AG20443 (cell line): Measurements from ENCODE around the gene VTI1A.
"Not testable (repeated sequence)": the region's sequence is repeated elsewhere in the genome, so short reads cannot be mapped to it uniquely, and the experiment has no call there.

Experiments used
- DNase-seq: peaks from one replicate; pipeline ENCODE4 v3.0.0; 2012; ENCODE audit warnings: low spot score, mixed read lengths

The VTI1A gene

DNA sequence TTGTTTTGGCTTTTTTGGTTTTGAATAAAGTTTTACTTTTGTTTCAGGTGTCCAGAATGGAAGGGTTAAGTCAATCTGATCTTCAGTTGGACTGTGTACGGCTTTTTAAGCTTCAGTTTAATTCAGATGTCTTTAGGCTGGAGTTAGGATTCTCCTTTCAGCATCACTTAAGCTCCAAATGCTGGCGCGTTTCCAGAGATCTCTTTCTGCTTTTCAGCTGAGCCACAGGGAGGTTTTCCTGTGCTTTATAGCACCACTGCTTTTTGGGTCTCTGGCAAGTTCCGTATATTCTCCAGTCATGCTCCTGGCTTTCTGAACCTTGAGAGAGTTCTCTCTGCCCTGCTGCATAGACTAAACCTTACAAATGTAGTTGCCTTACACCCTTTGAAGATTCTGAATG is 60.0 kb downstream of the VTI1A start:
- no peak for DNase-seq

GRCh38 chr10:112507988-112508387 is 61.0 kb downstream of the VTI1A start:
- no peak for DNase-seq

DNA sequence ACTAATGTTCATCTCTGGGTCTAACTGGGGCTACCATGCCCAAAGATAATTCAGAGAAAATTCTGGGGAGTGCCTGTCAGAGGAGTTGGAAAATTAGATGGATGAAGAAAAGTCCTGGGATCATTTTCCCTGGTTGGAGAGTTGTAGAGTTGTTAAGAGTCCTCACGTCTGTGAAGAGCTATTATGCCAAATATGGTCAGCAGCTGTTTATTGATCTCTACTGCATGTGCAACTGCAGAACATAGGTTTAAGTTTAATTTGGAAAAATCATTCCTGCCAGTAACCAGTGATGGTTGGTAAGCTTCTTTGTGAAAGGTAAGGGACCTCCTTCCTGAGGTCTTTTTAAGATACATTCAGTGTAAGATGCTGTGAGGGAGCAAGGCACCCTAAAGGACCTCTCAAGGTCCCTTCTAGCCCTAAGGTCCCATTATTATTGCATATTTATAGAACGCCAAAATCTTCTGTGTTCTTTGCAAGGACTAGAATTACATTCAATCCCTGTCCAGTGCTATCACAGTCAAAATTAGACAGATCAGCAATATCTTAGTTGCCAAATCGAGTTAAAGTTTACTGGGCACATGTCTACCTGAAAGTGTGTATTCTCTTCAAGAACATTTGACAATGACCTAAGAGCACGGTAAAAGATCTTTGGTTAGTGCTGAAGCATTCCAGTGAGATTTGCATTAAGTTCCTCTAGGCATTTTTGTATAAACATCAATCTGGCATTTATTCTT is 62.7 kb downstream of the VTI1A start:
- DNase-seq = no peak

DNA sequence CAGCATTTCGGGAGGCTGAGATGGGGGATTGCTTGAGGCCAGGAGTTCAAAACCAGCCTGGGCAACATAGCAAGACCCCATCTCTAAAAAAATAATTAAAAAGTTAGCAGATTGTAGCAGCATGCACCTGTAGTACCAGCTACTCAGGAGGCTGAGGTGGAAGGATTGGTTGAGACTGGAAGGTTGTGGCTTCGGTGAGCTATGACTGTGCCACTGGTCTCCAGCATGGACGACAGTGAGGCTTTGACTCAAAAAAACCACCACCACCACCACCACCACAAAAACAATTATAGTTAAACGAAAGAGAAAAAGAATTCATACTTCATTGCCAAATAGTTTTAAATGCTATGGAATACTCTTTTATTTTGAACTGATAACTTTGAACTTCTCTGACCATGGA is 63.4 kb downstream of the VTI1A start:
- no peak for DNase-seq

GRCh38 chr10:112512294-112512693 is 65.3 kb downstream of the VTI1A start:
- no peak for DNase-seq

DNA sequence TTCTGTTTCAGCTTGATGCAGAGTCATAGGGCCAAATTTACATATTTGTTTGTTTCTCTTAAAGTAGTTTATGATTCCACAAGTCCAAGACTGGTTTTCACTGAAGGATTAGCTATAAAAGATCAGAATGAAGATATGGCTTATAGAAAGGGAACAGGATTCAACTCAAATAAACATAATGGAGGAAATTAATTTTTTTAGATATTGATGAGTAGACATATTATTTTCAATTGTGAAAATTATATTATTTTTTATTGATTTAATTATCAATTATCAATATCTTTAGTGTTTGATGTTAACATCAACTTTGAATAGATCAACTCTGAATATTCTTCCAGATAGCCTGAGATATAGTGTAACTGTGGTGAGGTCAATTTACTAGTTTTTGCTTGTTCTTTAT is 68.1 kb downstream of the VTI1A start:
- no peak for DNase-seq

DNA sequence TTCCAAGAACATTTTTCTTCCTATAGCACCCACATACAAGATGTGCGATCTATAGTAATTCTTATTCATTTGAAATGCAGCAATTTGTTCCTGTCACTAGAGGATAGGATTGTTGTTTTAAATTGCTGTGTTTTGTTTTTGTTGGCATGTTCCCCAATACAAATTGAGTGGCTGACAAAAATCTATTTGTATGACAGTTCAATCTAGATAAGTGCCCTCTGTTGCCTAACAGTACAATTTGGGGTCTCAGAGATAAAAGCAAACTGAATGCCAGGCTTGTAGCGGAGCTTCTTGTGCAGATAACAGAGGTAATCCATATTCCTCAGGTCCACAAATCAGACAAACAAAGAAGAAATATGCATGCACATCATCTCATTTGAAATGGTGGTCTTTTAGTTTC is 68.8 kb downstream of the VTI1A start:
- no peak for DNase-seq

- no peak for DNase-seq
These were observed 70.4 kb downstream of the VTI1A start for GRCh38 chr10:112517451-112517862.

DNA sequence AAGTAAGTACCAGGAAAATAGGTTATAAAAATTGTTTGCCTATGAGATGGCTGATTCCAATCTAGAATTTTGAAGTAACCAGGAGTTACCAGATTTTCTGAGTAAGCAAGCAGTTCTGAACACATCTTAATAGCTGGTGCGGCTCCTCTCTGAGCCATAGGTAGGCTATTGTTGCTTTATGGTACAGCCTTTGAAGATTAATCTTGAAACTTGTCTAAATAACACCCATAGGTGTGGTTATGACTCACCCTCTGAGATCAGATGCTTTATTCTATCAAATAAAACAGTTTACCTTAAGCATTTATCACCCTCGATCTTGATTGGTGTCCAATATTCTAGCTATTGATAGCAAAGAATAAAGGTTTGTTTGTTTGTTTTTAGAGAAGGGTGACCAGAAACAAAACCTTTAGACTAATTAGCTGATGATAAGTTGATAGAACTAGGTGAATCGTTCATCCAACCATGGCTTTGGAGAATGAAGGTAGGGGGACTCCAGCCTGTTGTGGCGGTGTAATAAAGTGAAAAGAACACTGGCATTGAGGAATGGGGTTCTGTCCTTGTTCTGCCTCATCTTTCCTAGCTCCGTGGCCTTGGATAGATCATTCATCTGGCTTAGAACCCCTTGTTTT is 72.2 kb downstream of the VTI1A start:
- DNase-seq = no peak

DNA sequence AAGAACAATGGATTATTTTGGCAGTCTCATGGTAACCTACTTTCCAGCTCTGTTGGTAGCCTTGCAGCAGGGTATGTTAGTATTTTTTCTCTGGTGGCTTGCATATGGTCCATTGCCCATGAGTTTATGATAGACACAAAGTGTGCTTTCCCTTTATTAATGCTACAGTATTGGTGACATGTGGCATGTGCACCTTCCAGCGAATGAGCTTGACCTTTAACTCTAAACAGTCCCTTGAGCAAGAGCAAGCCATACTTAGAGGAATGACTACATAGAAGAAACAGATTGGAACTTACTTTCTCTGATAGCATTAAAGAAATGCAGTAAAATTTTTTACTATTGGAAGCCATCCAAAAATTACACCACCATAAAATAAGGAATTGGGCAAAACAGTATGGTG is 73.9 kb downstream of the VTI1A start:
- no peak for DNase-seq

DNA sequence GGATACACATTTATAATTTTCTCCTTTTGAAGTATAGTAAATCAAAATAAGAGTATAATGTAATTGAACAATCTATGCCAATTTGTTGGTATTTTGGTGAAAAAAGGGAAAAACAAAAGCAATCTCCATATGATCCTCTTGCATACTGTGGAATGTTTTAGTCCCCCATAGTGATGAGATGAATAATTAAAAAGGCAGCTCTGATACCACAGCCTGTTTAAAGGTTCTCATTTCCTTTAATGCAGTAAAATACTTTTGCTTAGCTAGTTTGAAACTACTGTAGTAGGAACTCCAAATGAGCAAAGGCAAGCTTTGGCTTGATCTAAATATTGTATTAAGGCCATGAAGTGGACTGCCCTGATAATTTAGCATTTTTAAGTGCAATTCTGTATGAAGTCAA is 77.6 kb downstream of the VTI1A start:
- no peak for DNase-seq

GRCh38 chr10:112525200-112525599 is 78.2 kb downstream of the VTI1A start:
- no peak for DNase-seq

DNA sequence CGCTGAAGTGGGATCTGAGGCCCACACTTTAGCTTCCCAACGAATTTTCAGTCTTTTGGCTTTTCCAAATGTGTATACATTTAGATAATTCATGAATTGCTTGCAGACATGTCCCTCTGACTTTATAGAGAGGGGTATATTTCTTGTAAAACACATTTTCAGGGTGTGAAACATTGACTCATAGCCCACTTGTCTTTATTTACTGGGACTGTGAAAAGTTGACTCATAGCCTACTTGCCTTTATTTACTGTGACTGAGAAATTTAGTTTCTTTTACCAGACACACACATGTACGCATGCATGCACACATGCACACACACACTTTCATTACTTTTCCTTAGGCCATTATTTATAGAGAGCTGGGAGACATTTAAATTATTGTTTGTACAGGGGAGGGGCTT is 79.1 kb downstream of the VTI1A start:
- DNase-seq = no peak

- no peak for DNase-seq
These were observed 79.9 kb downstream of the VTI1A start for GRCh38 chr10:112526906-112527305.

DNA sequence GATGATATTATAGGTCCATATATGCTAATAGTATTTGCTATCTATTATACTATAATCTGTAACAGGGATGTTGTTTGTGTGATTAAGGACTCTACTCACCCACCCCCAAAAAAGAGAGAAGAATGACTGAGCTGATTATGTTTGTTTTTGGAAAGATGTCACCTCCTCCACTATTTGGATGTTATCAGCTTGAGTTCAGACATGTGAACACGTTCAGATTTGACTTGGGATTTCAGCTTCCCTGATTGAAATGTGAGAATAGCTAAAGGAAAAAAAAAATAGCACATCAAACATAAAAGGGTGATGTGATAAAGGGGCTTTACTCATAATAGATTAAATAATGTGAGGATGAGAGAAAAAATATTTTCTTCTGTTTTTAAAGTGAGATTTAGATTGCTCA is 81.2 kb downstream of the VTI1A start:
- no peak for DNase-seq

- DNase-seq = no peak
These were observed 84.4 kb downstream of the VTI1A start for GRCh38 chr10:112531421-112531820.

GRCh38 chr10:112532189-112532588 is 85.2 kb downstream of the VTI1A start:
- DNase-seq = no peak

DNA sequence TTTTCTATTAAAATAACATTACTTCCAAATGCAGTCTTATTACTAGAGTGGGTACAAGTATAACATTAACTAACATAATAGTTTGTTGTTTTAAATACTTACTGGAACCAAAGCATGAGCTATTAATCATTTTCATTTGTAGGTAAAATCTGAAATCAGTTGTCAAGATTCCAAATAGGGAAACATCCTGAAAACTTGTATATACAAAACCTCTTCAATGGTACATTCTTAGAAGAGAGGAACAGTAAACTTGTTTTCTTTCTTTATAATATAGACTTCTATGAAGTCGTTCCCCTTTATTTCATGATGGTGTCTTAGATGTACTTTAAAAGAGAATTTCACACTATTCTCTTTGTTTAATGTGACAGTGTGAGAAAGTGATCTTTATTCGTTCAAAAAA is 85.9 kb downstream of the VTI1A start:
- DNase-seq = no peak

GRCh38 chr10:112533916-112534315 is 86.9 kb downstream of the VTI1A start:
- DNase-seq = no peak

GRCh38 chr10:112535531-112535951 is 88.5 kb downstream of the VTI1A start:
- DNase-seq = no peak

DNA sequence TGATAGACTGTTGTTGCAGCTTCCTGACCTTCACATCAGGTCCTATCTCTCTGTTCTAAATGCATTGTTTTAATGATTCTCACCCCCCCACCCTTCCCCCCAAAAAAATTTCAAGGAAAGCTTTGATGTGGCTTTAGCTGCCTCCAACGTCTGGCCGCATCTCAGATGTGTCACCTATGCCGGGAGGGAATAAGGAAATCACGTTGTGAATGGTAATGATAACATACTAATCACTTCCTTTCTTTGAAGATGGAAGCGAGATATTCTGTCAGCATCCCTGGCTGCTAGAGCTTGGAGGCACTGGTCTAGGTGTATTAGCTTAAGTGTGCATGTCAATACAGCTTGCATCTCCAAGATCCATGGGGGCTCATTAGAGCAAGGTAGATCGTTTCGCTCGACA is 89.6 kb downstream of the VTI1A start:
- no peak for DNase-seq

- no peak for DNase-seq
These were observed 91.2 kb downstream of the VTI1A start for GRCh38 chr10:112538168-112538567.

DNA sequence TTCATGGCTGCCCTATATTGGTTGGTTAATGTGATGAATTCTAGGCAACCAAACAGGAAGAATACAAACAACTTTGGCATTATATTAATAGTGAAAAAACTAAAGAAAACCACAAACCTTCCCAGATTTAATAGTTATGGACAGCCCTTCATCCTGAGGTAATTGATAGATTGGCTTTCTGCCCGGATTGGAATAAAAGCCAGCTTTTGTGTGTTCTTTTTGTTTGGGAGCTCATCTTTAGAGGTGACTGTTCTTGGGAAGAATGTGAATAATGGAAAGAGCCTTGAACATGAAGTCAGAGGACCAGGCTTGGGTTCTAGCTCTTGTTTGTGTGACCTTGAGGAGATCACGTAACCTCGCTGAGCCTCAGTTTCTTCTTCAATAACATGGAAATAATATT is 92.3 kb downstream of the VTI1A start:
- no peak for DNase-seq

GRCh38 chr10:112542823-112543222 is 95.8 kb downstream of the VTI1A start:
- DNase-seq = not testable (repeated sequence)
